ENCODE measurements around the gene ANKRD52. TPM values are rescaled to one million over a fixed set of nuclear protein-coding genes. Genes with fewer than 3 reads are reported as not detected.

The ANKRD52 gene
- total RNA-seq (10 to 100 TPM; 34.5 to 43.9 TPM), polyA plus RNA-seq (10 to 100 TPM in 1 of 3 donors, 1 to 10 TPM in 2; 7.5 to 11.5 (median 7.9) TPM), total RNA-seq (46.0 to 64.9 (median 55.3) reads per million in 6 experiments)

- DNase-seq (peak; percentile 64 to 88 (median 81)), ATAC-seq (peak; percentile 94)
- no peaks in the 10 kb centered on the region for H3K9me3 Mint-ChIP-seq
- H3K27me3 Mint-ChIP-seq, result no peaks in the 10 kb centered on the region
- H3K36me3 Mint-ChIP-seq, result peaks cover 0 to 28% (median 7%) of the 10 kb centered on the region in 3 donors
- H3K4me3 Mint-ChIP-seq, result peak within 1 kb of the TSS; percentile 87 to 94 (median 92)
- H3K4me1 Mint-ChIP-seq, result peaks cover 21 to 28% (median 25%) of the 10 kb centered on the region in 4 donors
- POLR2A ChIA-PET, result interaction anchor here (0.5 to 2.7 kb wide), 21 partner anchors 9 to 328 kb away, joined by 3 to 20 read pairs (median 3); partner anchors contain the start of genes CNPY2, COQ10A, CS and ESYT1
- peak within 1 kb of the TSS; percentile 83 to 96 (median 92) for H3K27ac Mint-ChIP-seq
Observed at GRCh38 chr12:56258068-56258819, at the start of gene ANKRD52. Gene ANKRD52 (minus strand): TSS chr12:56258384. CDS start chr12:56258269, 115 bp downstream.

DNA sequence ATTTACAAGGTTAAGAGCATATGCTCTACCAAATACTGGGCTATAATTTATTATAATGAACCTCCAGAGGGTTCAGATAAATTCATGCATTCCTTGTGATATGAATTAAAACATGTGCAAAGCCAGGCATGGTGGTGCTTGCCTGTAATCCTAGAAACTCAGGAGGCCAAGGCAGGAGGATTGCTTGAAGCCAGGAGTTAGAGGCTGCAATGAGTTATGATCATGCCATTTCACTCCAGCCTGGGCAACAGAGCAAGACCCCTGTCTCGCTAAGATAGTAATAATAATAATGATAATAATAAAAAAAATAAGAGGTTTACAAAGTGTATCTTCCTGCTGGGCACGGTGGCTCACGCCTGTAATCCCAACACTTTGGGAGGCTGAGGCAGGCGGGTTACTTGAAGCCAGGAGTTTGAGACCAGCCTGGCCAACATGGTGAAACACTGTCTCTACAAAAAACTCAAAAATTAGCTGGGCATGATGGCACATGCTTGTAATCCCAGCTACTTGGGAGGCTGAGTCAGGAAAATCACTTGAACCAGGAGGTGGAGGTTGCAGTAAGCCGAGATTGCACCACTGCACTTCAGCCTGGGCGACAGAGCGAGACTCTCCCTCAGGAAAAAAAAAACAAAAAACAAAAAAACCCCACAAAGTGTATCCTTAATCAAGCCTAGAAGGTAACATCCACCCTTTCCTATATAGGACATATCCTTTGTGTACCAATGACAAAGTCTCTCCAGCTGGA lies 49.2 kb upstream of the ANKRD52 start:
- peaks cover under 1 to 5% (median 2%) of the 10 kb centered on the region in 4 donors for H3K4me1 Mint-ChIP-seq
- H3K27ac Mint-ChIP-seq, result no peak overlapping the region
- POLR2A ChIA-PET, result interaction anchor here (0.5 to 1.3 kb wide), 3 partner anchors 31 to 378 kb away, joined by 3 to 4 read pairs (median 3); partner anchors contain the start of gene IL23A
- no peaks in the 10 kb centered on the region for H3K27me3 Mint-ChIP-seq
- ATAC-seq (no peak), DNase-seq (no peak)
- no peak overlapping the region for H3K4me3 Mint-ChIP-seq
- H3K9me3 Mint-ChIP-seq, result no peaks in the 10 kb centered on the region
- H3K36me3 Mint-ChIP-seq, result peaks cover 0 to 48% (median 2%) of the 10 kb centered on the region in 3 donors

- peak overlapping the region in 2 of 10 donors; percentile 8 to 33 for H3K27ac Mint-ChIP-seq
- POLR2A ChIA-PET, result no interaction called here
- ATAC-seq, result no peak
Observed at GRCh38 chr12:56304872-56305590, 46.8 kb upstream of the ANKRD52 start.

DNA sequence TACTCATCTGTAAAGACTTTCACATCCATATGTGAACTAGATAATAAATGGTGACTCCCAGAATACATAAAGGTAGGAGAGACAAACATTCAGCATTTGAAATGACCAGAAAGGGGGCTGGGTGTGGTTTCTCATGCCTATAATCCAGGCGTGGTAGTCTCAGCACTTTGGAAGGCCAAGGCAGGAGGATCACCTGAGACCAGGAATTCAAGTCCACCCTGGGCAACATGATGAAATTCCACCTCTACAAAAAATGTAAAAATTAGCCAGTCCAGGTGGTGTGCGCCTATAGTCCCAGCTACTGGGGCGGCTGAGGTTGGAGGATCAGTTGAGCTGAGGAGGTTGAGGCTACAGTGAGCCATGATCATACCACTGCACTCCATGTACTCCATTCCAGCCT lies 46.1 kb upstream of the ANKRD52 start:
- no peaks in the 10 kb centered on the region for H3K27me3 Mint-ChIP-seq
- no peak for DNase-seq
- peak overlapping the region in 1 of 10 donors; percentile 29 for H3K27ac Mint-ChIP-seq
- no peaks in the 10 kb centered on the region for H3K9me3 Mint-ChIP-seq
- ATAC-seq, result no peak
- POLR2A ChIA-PET, result no interaction called here
- H3K4me1 Mint-ChIP-seq, result peaks cover 13 to 32% (median 26%) of the 10 kb centered on the region in 4 donors
- peaks cover 0 to 27% (median 2%) of the 10 kb centered on the region in 3 donors for H3K36me3 Mint-ChIP-seq
- no peak overlapping the region for H3K4me3 Mint-ChIP-seq

More at GRCh38 chr12:56304872-56305590, 46.8 kb upstream of the ANKRD52 start:
- DNase-seq, result no peak
- Mint-ChIP-seq H3K27me3 (no peaks in the 10 kb centered on the region), H3K4me1 (peaks cover 15 to 26% (median 21%) of the 10 kb centered on the region in 4 donors), H3K36me3 (peaks cover 0 to 35% (median 2%) of the 10 kb centered on the region in 3 donors), H3K9me3 (no peaks in the 10 kb centered on the region), H3K4me3 (no peak overlapping the region)

GRCh38 chr12:56300644-56301464 lies 42.7 kb upstream of the ANKRD52 start:
- H3K36me3 Mint-ChIP-seq, result peaks cover 0 to 29% (median 0%) of the 10 kb centered on the region in 3 donors
- ATAC-seq, result no peak

GRCh38 chr12:56299853-56300643 lies 41.9 kb upstream of the ANKRD52 start, which contains the start of gene CS:
Gene CS (minus strand): TSS chr12:56300330. CDS start chr12:56300201, 129 bp downstream.
- H3K4me1 Mint-ChIP-seq, result peaks cover 22 to 66% (median 59%) of the 10 kb centered on the region in 4 donors
- peak within 1 kb of the TSS; percentile 94 to 99 (median 98) for H3K27ac Mint-ChIP-seq
- DNase-seq, result peak; percentile 96 to 99 (median 98)
- no peaks in the 10 kb centered on the region for H3K9me3 Mint-ChIP-seq
- H3K36me3 Mint-ChIP-seq, result peaks cover 0 to 28% (median 0%) of the 10 kb centered on the region in 3 donors
- no peaks in the 10 kb centered on the region for H3K27me3 Mint-ChIP-seq
- ATAC-seq, result peak; percentile 91 to 93
- POLR2A ChIA-PET, result interaction anchor here (0.5 to 2.1 kb wide), 18 partner anchors 9 to 471 kb away, joined by 3 to 8 read pairs (median 4); partner anchors contain the start of genes ANKRD52, ATP5F1B, DNAJC14 and IL23A
- peak within 1 kb of the TSS; percentile 92 to 98 (median 94) for H3K4me3 Mint-ChIP-seq

More at GRCh38 chr12:56300644-56301464, 42.7 kb upstream of the ANKRD52 start:
- Mint-ChIP-seq H3K9me3 (no peaks in the 10 kb centered on the region), H3K27ac (peak overlapping the region; percentile 94 to 99 (median 98)), H3K27me3 (no peaks in the 10 kb centered on the region), H3K4me3 (peak overlapping the region; percentile 92 to 98 (median 94)), H3K4me1 (peaks cover 22 to 66% (median 58%) of the 10 kb centered on the region in 4 donors)
- DNase-seq, result no peak
- POLR2A ChIA-PET, result interaction anchor here (0.7 to 2.1 kb wide), 9 partner anchors 9 to 472 kb away, joined by 3 to 8 read pairs (median 5); partner anchors contain the start of genes ANKRD52, DNAJC14, IL23A and RPL41

- ATAC-seq (peak; percentile 5 to 11), DNase-seq (peak in 5 of 10 donors; percentile 4 to 50 (median 28))
- Mint-ChIP-seq H3K9me3 (no peaks in the 10 kb centered on the region), H3K4me1 (peaks cover 22 to 68% (median 61%) of the 10 kb centered on the region in 4 donors), H3K27ac (peak overlapping the region; percentile 94 to 99 (median 98)), H3K36me3 (peaks cover 0 to 30% (median 0%) of the 10 kb centered on the region in 3 donors), H3K4me3 (peak overlapping the region; percentile 92 to 98 (median 94)), H3K27me3 (no peaks in the 10 kb centered on the region)
- POLR2A ChIA-PET, result interaction anchor here (0.5 to 2.1 kb wide), 16 partner anchors 8 to 470 kb away, joined by 3 to 8 read pairs (median 4); partner anchors contain the start of genes ANKRD52, ATP5F1B, DNAJC14 and IL23A
Observed at GRCh38 chr12:56299308-56299852, 41.2 kb upstream of the ANKRD52 start.

DNA sequence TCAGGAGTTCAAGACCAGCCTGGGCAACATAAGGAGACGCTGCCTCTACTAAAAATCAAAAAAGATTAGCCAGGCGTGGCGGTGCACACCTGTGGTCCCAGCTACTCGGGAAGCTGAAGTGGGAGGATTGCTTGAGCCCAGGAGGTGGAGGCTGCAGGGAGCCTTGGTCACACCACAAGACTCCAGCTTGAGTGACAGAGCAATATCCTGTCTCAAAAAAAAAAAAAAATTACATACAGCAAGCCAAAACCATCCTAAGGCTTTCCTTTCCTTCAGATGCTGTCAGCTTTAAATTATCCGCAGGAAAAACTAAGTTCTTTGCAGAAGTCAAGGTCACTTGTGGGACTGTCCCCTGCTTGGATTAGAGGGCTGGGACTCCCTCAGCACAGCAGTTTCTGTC lies 40.6 kb upstream of the ANKRD52 start:
- H3K36me3 Mint-ChIP-seq, result peaks cover 0 to 33% (median 0%) of the 10 kb centered on the region in 3 donors
- no peaks in the 10 kb centered on the region for H3K27me3 Mint-ChIP-seq
- POLR2A ChIA-PET, result interaction anchor here (0.7 to 2.0 kb wide), 11 partner anchors 10 to 469 kb away, joined by 3 to 8 read pairs (median 3); partner anchors contain the start of genes ANKRD52, ATP5F1B, DNAJC14 and IL23A
- no peaks in the 10 kb centered on the region for H3K9me3 Mint-ChIP-seq
- ATAC-seq, result no peak
- H3K4me3 Mint-ChIP-seq, result peak overlapping the region; percentile 92 to 98 (median 94)
- DNase-seq, result no peak
- H3K4me1 Mint-ChIP-seq, result peaks cover 22 to 72% (median 64%) of the 10 kb centered on the region in 4 donors
- peak overlapping the region; percentile 94 to 99 (median 98) for H3K27ac Mint-ChIP-seq

GRCh38 chr12:56297400-56297799 lies 39.2 kb upstream of the ANKRD52 start:
- Mint-ChIP-seq H3K4me1 (peaks cover 24 to 77% (median 71%) of the 10 kb centered on the region in 4 donors), H3K36me3 (peaks cover 0 to 35% (median 0%) of the 10 kb centered on the region in 3 donors)
- no peak for DNase-seq

GRCh38 chr12:56296295-56296694 lies 38.1 kb upstream of the ANKRD52 start:
- no peaks in the 10 kb centered on the region for H3K9me3 Mint-ChIP-seq
- peaks cover 20 to 76% (median 68%) of the 10 kb centered on the region in 4 donors for H3K4me1 Mint-ChIP-seq
- DNase-seq, result no peak
- ATAC-seq, result no peak
- H3K4me3 Mint-ChIP-seq, result peak overlapping the region in 4 of 10 donors; percentile 18 to 98 (median 56)
- H3K36me3 Mint-ChIP-seq, result peaks cover 0 to 39% (median 1%) of the 10 kb centered on the region in 3 donors
- POLR2A ChIA-PET, result no interaction called here
- H3K27ac Mint-ChIP-seq, result peak overlapping the region in 7 of 10 donors; percentile 22 to 69 (median 62)
- no peaks in the 10 kb centered on the region for H3K27me3 Mint-ChIP-seq

More at GRCh38 chr12:56297400-56297799, 39.2 kb upstream of the ANKRD52 start:
- ATAC-seq, result no peak
- H3K9me3 Mint-ChIP-seq, result no peaks in the 10 kb centered on the region
- peak overlapping the region in 7 of 10 donors; percentile 36 to 98 (median 55) for H3K4me3 Mint-ChIP-seq
- H3K27ac Mint-ChIP-seq, result peak overlapping the region in 9 of 10 donors; percentile 3 to 79 (median 69)
- no peaks in the 10 kb centered on the region for H3K27me3 Mint-ChIP-seq
- POLR2A ChIA-PET, result interaction anchor here (0.9 to 1.0 kb wide), 2 partner anchors 36 to 63 kb away, joined by 4 read pairs; partner anchors contain the start of genes PAN2 and STAT2

All from naive thymus-derived CD8-positive, alpha-beta T cell (primary cell).